AG04450 (cell line): ENCODE results near the gene EFCAB9. TPM values are rescaled to one million over a fixed set of nuclear protein-coding genes. Genes with fewer than 3 reads are reported as not detected.

Experiments used
- CTCF ChIA-PET: fragments of 300-600, 350-600 bp; formaldehyde crosslinking; extraction: SDS; loops from one replicate; lab custom pipeline; 2022; ENCODE audit warnings: antibody characterized with exemption, inconsistent platforms; lab: Charles Lee
- POLR2A ChIA-PET: fragments of 350-600 bp; formaldehyde crosslinking; extraction: SDS; loops from one replicate; lab custom pipeline; 2021; ENCODE audit warnings: antibody characterized with exemption, inconsistent platforms; lab: Yijun Ruan, JAX
- DNase-seq: peaks from one replicate; pipeline ENCODE4 v3.0.0-alpha.2; 2011; ENCODE audit warnings: low read depth, low spot score
- H3K27ac ChIP-seq: one replicate; pipeline ENCODE4 v1.5.1; 2012; ENCODE audit warnings: low read depth, low read length, control low read depth
- H3K27me3 ChIP-seq: one replicate; pipeline ENCODE4 v1.6.0; 2012; ENCODE audit warnings: low read length; ENCODE audit not compliant: control insufficient read depth, insufficient read depth
- H3K4me3 ChIP-seq: 2 replicates; pipeline ENCODE4 v1.5.1; 2011; ENCODE audit warnings: mild to moderate bottlenecking, low read depth, low read length, control low read depth
- H3K9me3 ChIP-seq: 2 replicates; pipeline ENCODE4 v1.5.1; 2012; ENCODE audit warnings: low read length; ENCODE audit not compliant: control insufficient read depth, insufficient read depth
- polyA plus RNA-seq: library from polyadenylated mRNA; depleted of rRNA; stranded (reverse); fragments of >200 nt; gene quantifications from 2 replicates; pipeline ENCODE4 v1.2.3, GENCODE V29; 2011
- TF ChIP-seq, protein P1 (sequence below): IDR thresholded peaks from 2 replicates; pipeline ENCODE4 v1.5.1; 2011; ENCODE audit warnings: low read depth, low read length, control low read depth, inconsistent platforms

Gene EFCAB9
- polyA plus RNA-seq, 1 experiment, result not detected

DNA sequence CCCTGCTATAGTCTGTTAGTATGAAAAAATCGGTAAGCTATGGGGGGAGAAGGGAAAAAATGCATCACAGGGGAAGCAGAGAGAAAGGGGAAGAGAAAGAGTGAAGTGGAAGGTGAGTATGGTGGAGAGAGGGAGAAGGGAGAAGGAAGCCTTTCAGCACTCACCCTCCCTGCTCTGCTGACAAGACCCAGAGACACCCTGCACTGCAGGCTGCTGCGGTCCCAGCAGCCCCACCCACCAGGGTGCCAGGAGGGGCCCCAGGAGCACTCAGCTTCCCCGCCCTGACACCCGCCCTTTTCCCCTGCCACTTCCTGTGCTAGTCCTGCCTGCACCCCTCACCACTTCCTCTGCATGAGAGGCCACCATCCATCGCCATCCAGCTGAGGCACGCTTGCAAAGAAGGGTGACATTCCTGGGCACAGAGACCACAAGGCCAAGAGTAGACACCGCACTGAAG is 18.7 kb upstream of the EFCAB9 start:
- H3K27ac ChIP-seq, result no peak overlapping the region
- no peaks in the 10 kb centered on the region for H3K9me3 ChIP-seq
- no peak for DNase-seq
- no peak overlapping the region for H3K4me3 ChIP-seq
- ChIA-PET POLR2A (interaction anchor here (0.6 kb wide), 1 partner anchor 17 kb away, joined by 5 read pairs; no protein-coding TSS in a partner anchor), CTCF (interaction anchor here (0.5 to 2.3 kb wide), 2 partner anchors 13 to 166 kb away, joined by 4 to 10 read pairs; partner anchors contain the start of gene STK10)
- no peaks in the 10 kb centered on the region for H3K27me3 ChIP-seq
- TF ChIP-seq, protein P1, sequence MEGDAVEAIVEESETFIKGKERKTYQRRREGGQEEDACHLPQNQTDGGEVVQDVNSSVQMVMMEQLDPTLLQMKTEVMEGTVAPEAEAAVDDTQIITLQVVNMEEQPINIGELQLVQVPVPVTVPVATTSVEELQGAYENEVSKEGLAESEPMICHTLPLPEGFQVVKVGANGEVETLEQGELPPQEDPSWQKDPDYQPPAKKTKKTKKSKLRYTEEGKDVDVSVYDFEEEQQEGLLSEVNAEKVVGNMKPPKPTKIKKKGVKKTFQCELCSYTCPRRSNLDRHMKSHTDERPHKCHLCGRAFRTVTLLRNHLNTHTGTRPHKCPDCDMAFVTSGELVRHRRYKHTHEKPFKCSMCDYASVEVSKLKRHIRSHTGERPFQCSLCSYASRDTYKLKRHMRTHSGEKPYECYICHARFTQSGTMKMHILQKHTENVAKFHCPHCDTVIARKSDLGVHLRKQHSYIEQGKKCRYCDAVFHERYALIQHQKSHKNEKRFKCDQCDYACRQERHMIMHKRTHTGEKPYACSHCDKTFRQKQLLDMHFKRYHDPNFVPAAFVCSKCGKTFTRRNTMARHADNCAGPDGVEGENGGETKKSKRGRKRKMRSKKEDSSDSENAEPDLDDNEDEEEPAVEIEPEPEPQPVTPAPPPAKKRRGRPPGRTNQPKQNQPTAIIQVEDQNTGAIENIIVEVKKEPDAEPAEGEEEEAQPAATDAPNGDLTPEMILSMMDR, result no peak

DNA sequence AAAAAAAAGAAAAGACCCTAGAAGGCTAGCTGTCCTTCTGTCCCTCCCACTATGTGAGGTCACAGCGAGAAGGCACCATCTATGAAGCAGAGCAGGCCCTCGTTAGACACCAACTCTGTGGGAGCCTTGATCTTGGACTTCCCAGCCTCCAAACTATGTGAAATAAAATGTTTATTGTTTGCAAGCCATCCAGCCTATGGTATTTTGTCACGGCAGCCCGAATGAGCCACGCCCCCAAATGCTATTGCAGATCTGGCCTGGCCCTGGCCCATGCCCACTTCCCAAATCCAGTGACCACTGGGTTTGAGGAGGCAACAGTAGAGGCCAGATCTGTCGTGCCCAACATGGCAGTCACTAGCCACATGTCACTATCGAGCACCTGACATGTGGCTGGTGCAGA is 16.8 kb upstream of the EFCAB9 start:
- H3K27me3 ChIP-seq, result no peaks in the 10 kb centered on the region
- H3K27ac ChIP-seq, result no peak overlapping the region
- H3K4me3 ChIP-seq, result no peak overlapping the region
- TF ChIP-seq, protein P1, result no peak
- no peak for DNase-seq
- H3K9me3 ChIP-seq, result no peaks in the 10 kb centered on the region; the same call in 1 of the 2 replicates
- POLR2A ChIA-PET, result no interaction called here
- CTCF ChIA-PET, result no interaction called here

GRCh38 chr5:172178301-172178987 is 15.5 kb upstream of the EFCAB9 start:
- POLR2A ChIA-PET, result no interaction called here
- Histone ChIP-seq H3K27me3 (no peaks in the 10 kb centered on the region), H3K9me3 (no peaks in the 10 kb centered on the region; the same call in 1 of the 2 replicates), H3K4me3 (no peak overlapping the region), H3K27ac (no peak overlapping the region)
- TF ChIP-seq, protein P1, result no peak
- CTCF ChIA-PET, result interaction anchor here (0.6 to 2.0 kb wide), 2 partner anchors 10 to 283 kb away, joined by 6 to 12 read pairs; partner anchors contain the start of gene STK10
- DNase-seq, result no peak

DNA sequence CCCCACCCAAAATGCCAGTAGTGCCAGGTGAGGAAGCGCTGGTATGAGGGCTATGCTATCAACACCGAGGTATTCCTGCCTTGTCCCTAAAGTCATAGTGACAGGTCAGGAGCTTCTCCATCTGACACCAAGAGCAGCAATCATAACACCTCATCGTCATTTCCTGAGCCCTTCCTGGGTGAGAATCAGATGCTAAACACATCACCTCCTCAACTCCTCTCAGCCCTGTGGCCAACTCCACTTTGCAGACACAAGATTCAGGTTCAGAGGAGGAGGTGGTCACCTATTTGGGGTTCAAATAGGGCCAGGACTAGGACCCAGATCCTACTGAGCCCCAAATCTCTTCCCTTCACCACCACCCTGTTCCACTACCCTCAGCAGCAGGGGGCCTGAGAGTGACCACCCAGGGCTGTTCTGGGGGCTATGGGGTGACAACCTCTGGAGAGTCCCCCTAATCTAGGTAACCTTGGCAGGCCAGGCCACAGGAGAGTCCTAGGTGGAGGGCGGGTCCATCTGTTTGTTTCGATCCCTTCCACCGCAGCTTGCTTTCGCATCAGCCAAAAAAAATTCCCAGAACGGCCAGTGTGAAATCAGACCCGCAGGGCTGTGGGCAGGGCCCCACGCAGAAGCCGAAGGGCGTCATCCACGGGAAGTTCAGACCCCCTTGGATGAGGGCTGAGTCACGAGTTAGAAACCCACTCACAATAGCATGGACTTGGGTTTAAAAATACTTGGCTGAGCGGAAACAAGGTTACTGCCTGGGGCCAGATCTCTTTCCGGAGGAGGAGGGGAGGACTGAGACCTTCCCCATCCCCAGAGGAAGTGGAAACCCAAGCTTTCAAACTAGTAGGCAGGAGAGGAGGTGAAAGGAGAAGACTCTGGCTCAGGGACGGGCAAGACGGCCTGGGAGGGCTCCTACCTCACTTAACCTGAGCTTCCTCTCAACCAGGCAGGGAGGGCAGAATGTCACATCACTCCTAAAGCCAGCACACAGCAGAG is 14.7 kb upstream of the EFCAB9 start:
- ChIA-PET CTCF (interaction anchor here (0.6 to 2.0 kb wide), 2 partner anchors 9 to 283 kb away, joined by 6 to 12 read pairs; partner anchors contain the start of gene STK10), POLR2A (no interaction called here)
- no peak for DNase-seq
- Histone ChIP-seq H3K27me3 (no peaks in the 10 kb centered on the region), H3K27ac (peak overlapping the region; percentile 2), H3K9me3 (no peaks in the 10 kb centered on the region; the same call in 1 of the 2 replicates), H3K4me3 (no peak overlapping the region)
- TF ChIP-seq, protein P1, result no peak
